IMR-90 (cell line): ENCODE results near the gene TIMM17B. TPM values are rescaled to one million over a fixed set of nuclear protein-coding genes. Genes with fewer than 3 reads are reported as not detected.

Experiments used
- ATAC-seq: fragments of 200-7000 bp; cut with Tn5 transposase; 2 replicates; pipeline ENCODE4 v1.9.1; 2020; ENCODE audit warnings: low read depth, mild to moderate bottlenecking, moderate library complexity
- BruUV-seq: library from RNA; stranded (reverse); fragments of 400-500 nt; replicated peaks from 2 replicates; lab custom pipeline; 2021; lab: Mats Ljungman, UMichigan
- CTCF ChIA-PET: fragments of 300-600 bp; formaldehyde crosslinking; extraction: SDS; loops from one replicate; lab custom pipeline; 2021; ENCODE audit warnings: antibody characterized with exemption; lab: Yijun Ruan, JAX
- POLR2A ChIA-PET: fragments of 300-600 bp; sonication (Branson Sonifier 250); formaldehyde crosslinking; loops from one replicate; lab custom pipeline; 2022; ENCODE audit warnings: antibody characterized with exemption; ENCODE audit not compliant: unreplicated experiment; lab: Charles Lee
- DNase-seq: peaks from one replicate; pipeline ENCODE4 v3.0.0; 2013
- H2AFZ ChIP-seq: replicated peaks from 2 replicates; pipeline ENCODE3; 2013; ENCODE audit warnings: low read length, mild to moderate bottlenecking; ENCODE audit not compliant: poor library complexity
- H2AK5ac ChIP-seq: 2 replicates; pipeline ENCODE4 v1.6.1; 2013; ENCODE audit warnings: low read depth, low read length, inconsistent platforms
- H2AK9ac ChIP-seq: replicated peaks from 2 replicates; pipeline ENCODE3; 2013; ENCODE audit warnings: mild to moderate bottlenecking, low read depth, low read length, moderate library complexity; ENCODE audit not compliant: poor library complexity
- H2BK120ac ChIP-seq: 2 replicates; pipeline ENCODE4 v1.6.1; 2013; ENCODE audit warnings: low read depth, low read length, inconsistent platforms
- H2BK15ac ChIP-seq: 3 replicates; pipeline ENCODE4 v1.6.1; 2013; ENCODE audit warnings: low read depth, low read length, inconsistent platforms
- H2BK20ac ChIP-seq: 2 replicates; pipeline ENCODE4 v1.6.1; 2013; ENCODE audit warnings: low read depth, mild to moderate bottlenecking, inconsistent platforms, low read length, moderate library complexity
- H2BK5ac ChIP-seq: 2 replicates; pipeline ENCODE4 v1.6.1; 2013; ENCODE audit warnings: mild to moderate bottlenecking, low read depth, low read length, inconsistent platforms; ENCODE audit not compliant: poor library complexity, severe bottlenecking
- H3K14ac ChIP-seq: replicated peaks from 2 replicates; pipeline ENCODE4 v1.6.1; 2013; ENCODE audit warnings: low read depth, low read length, inconsistent platforms
- H3K18ac ChIP-seq: 2 replicates; pipeline ENCODE4 v1.6.1; 2013; ENCODE audit warnings: low read depth, low read length, control low read depth
- H3K23ac ChIP-seq: 2 replicates; pipeline ENCODE4 v1.6.1; 2013; ENCODE audit warnings: low read depth, low read length, inconsistent platforms
- H3K27ac ChIP-seq: 2 replicates; pipeline ENCODE4 v1.5.1; 2013; ENCODE audit warnings: mild to moderate bottlenecking, control low read depth, low read length; ENCODE audit not compliant: insufficient read depth
- H3K27me3 ChIP-seq: 2 replicates; pipeline ENCODE4 v1.6.1; 2013; ENCODE audit warnings: low read length; ENCODE audit not compliant: control insufficient read depth, insufficient read depth
- H3K36me3 ChIP-seq: 2 replicates; pipeline ENCODE4 v1.6.1; 2013; ENCODE audit warnings: low read length, mixed read lengths; ENCODE audit not compliant: control insufficient read depth, insufficient read depth
- H3K4ac ChIP-seq: 2 replicates; pipeline ENCODE4 v1.6.1; 2013; ENCODE audit warnings: low read depth, low read length, inconsistent platforms
- H3K4me1 ChIP-seq: 2 replicates; pipeline ENCODE4 v1.6.1; 2013; ENCODE audit warnings: low read length, mixed read lengths; ENCODE audit not compliant: control insufficient read depth, insufficient read depth
- H3K4me2 ChIP-seq: 2 replicates; pipeline ENCODE4 v1.6.1; 2013; ENCODE audit warnings: low read depth, mild to moderate bottlenecking, control low read depth, low read length, moderate library complexity
- H3K4me3 ChIP-seq: 2 replicates; pipeline ENCODE4 v1.5.1; 2013; ENCODE audit warnings: low read depth, mild to moderate bottlenecking, control low read depth, low read length, moderate library complexity; ENCODE audit not compliant: insufficient read depth
- H3K56ac ChIP-seq: 2 replicates; pipeline ENCODE4 v1.6.1; 2013; ENCODE audit warnings: low read length, inconsistent platforms; ENCODE audit not compliant: insufficient read depth; ENCODE audit errors: extremely low read depth
- H3K79me1 ChIP-seq, 2 experiments: 2 replicates each; pipeline ENCODE4 v1.6.1; 2013; ENCODE audit warnings: low read length in 2 of 2, inconsistent platforms in 1 of 2, low read depth in 1 of 2
- H3K9ac ChIP-seq: 2 replicates; pipeline ENCODE4 v1.6.1; 2013; ENCODE audit warnings: low read depth, low read length, control low read depth
- H3K9me1 ChIP-seq: 2 replicates; pipeline ENCODE4 v1.6.1; 2013; ENCODE audit warnings: low read length, inconsistent platforms; ENCODE audit not compliant: insufficient read depth
- H3K9me3 ChIP-seq: 2 replicates; pipeline ENCODE4 v1.6.1; 2013; ENCODE audit warnings: low read length; ENCODE audit not compliant: control insufficient read depth, insufficient read depth
- H4K20me1 ChIP-seq: 2 replicates; pipeline ENCODE4 v1.6.1; 2013; ENCODE audit warnings: low read length, inconsistent platforms; ENCODE audit not compliant: insufficient read depth
- H4K5ac ChIP-seq: 2 replicates; pipeline ENCODE4 v1.6.1; 2013; ENCODE audit warnings: mild to moderate bottlenecking, low read depth, low read length, control low read depth
- H4K8ac ChIP-seq, 2 experiments: 2 replicates each; pipeline ENCODE4 v1.6.1; 2013; ENCODE audit warnings: low read depth in 2 of 2, low read length in 2 of 2, control low read depth in 1 of 2, inconsistent platforms in 1 of 2
- H4K91ac ChIP-seq: 2 replicates; pipeline ENCODE4 v1.6.1; 2013; ENCODE audit warnings: low read depth, low read length, inconsistent platforms; ENCODE audit not compliant: insufficient read depth
- RAD21 ChIP-seq: IDR thresholded peaks from 2 replicates; pipeline ENCODE4 v1.6.1; 2012; ENCODE audit warnings: low read length, improper control_type of control experiment
- WGBS, 2 experiments: methylation state at CpG; one replicate each; pipeline versions ENCODE4 v1.1.5 to v1.1.7; 2013; ENCODE audit warnings: missing lambda C conversion rate in 2 of 2; ENCODE audit not compliant: insufficient read length in 1 of 2; ENCODE audit errors: extremely low coverage in 2 of 2; 5-methylcytosine and 5-hydroxymethylcytosine counted together
- dilution Hi-C: fragments of 300-500 bp; cut with HindIII; formaldehyde crosslinking; loops from one replicate; pipeline ENCODE4 v1.14.3; 2018; ENCODE audit warnings: low sequenced_read_pairs; ENCODE audit not compliant: unreplicated experiment
- in situ Hi-C: fragments of 300-500 bp; cut with MboI; formaldehyde crosslinking; loops from 3 replicates; pipeline ENCODE4 v1.14.3; 2019; ENCODE audit warnings: low sequenced_read_pairs, inconsistent platforms, mixed read lengths
- intact Hi-C: fragments of 100-400 bp; cut with micrococcal nuclease; formaldehyde crosslinking; loops from 2 replicates; pipeline ENCODE4 v1.10.0; 2022
- polyA plus RNA-seq, 3 experiments: library from polyadenylated mRNA; depleted of rRNA; stranded (reverse); fragments of >200 nt; gene quantifications; 2 replicates each; pipeline ENCODE4 v1.2.3, GENCODE V29; 2012; ENCODE audit warnings: low replicate concordance in 1 of 3
- total RNA-seq: library from RNA; depleted of rRNA; stranded (reverse); fragments of >200 nt; gene quantifications from 2 replicates; pipeline ENCODE4 v1.2.3, GENCODE V29; 2012

Gene TIMM17B
- total and polyA plus RNA-seq, 2 of the 4 experiments (the other 2 are of a cell fraction) = 28.7 to 73.6 TPM

GRCh38 chrX:48913605-48914366, 16.2 kb upstream of the TIMM17B start:
- Histone ChIP-seq H3K23ac (no peak overlapping the region), H2AFZ (no peak overlapping the region), H3K18ac (no peak overlapping the region), H3K4me2 (no peak overlapping the region), H3K9me3 (no peaks in the 10 kb centered on the region), H2AK5ac (no peak overlapping the region), H4K8ac (no peak overlapping the region), H2BK15ac (no peak overlapping the region), H3K56ac (no peak overlapping the region), H4K5ac (no peak overlapping the region), H3K4me1 (peaks cover 3% of the 10 kb centered on the region), H3K27me3 (no peaks in the 10 kb centered on the region), H3K4ac (no peak overlapping the region), H3K79me1 (peaks cover 17 to 39% of the 10 kb centered on the region in 2 experiments), H2AK9ac (peak overlapping the region; percentile 28), H2BK5ac (no peak overlapping the region), H3K27ac (no peak overlapping the region), H3K14ac (no peak overlapping the region), H4K20me1 (no peaks in the 10 kb centered on the region), H2BK20ac (no peak overlapping the region), H3K9ac (no peak overlapping the region), H4K91ac (no peak overlapping the region), H3K4me3 (no peak overlapping the region), H2BK120ac (no peak overlapping the region), H3K36me3 (peaks cover 4% of the 10 kb centered on the region; the same call in 1 of the 2 replicates), H3K9me1 (peaks cover 8% of the 10 kb centered on the region; the same call in 1 of the 2 replicates)
- dilution Hi-C loops = no loop called here
- no peak for TF ChIP-seq RAD21
- intact Hi-C loops = no loop called here
- 60% methylated on average over 1 of the region's 5 CpGs; no CpG with 5 or more reads in 1 of the 2 experiments for whole genome bisulfite sequencing, 2 experiments
- ChIA-PET CTCF (no interaction called here), POLR2A (no interaction called here)
- in situ Hi-C loops = no loop called here
- DNase-seq (no peak), ATAC-seq (no peak)
- no TSS peak for BruUV-seq
